Measurements from ENCODE around the gene CDC42EP2.

CDC42EP2 gene

DNA sequence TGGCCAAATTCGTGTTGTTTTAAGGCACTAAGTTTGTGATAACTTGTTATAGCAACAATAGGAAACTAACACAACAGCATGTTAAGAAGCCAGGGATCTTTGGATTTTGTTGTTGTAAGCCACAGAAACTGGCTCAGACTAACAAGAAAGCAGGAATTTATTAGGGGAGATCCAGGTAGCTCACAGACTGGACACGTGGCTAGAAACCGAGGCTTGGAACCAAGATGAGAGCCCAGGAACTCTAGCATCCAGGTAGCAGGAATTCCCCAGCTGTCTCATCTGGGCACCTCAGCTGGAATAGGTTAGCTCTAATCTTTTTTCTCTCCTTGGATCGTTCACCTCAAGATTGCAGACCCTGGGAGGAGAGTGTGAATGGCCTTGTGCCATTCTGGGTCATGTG lies 28.0 kb upstream of the CDC42EP2 start:
- Histone ChIP-seq H3K36me3 (ENCODE audit: low read length) (peaks cover 19% of the 10 kb centered on the region), H3K9me2 (replicated peaks; ENCODE audit: insufficient read depth, low read length) (no peaks in the 10 kb centered on the region), H3K27ac (ENCODE audit: low read depth, low read length) (no peak overlapping the region), H3K4me2 (ENCODE audit: low read depth, low read length, poor library complexity, severe bottlenecking) (no peak overlapping the region), H3K9me3 (ENCODE audit: insufficient read depth, low read length) (no peaks in the 10 kb centered on the region), H3K9ac (ENCODE audit: low read length) (no peak overlapping the region), H4K20me1 (ENCODE audit: low read depth, low read length) (no peaks in the 10 kb centered on the region), H3F3A (ENCODE audit: insufficient read depth) (no peaks in the 10 kb centered on the region), H3K27me3 (ENCODE audit: low read length) (no peaks in the 10 kb centered on the region), H3K79me2 (ENCODE audit: insufficient read depth, low read length) (no peaks in the 10 kb centered on the region), H2AFZ (ENCODE audit: low read depth, low read length, severe bottlenecking) (no peak overlapping the region), H3K4me3 (ENCODE audit: insufficient read depth, low read length, poor library complexity, severe bottlenecking) (no peak overlapping the region)
- no peak for TF ChIP-seq EZH2phosphoT487 (conservative IDR thresholded peaks at IDR 0.05; ENCODE audit: low read length)
- TF ChIP-seq, protein P1, sequence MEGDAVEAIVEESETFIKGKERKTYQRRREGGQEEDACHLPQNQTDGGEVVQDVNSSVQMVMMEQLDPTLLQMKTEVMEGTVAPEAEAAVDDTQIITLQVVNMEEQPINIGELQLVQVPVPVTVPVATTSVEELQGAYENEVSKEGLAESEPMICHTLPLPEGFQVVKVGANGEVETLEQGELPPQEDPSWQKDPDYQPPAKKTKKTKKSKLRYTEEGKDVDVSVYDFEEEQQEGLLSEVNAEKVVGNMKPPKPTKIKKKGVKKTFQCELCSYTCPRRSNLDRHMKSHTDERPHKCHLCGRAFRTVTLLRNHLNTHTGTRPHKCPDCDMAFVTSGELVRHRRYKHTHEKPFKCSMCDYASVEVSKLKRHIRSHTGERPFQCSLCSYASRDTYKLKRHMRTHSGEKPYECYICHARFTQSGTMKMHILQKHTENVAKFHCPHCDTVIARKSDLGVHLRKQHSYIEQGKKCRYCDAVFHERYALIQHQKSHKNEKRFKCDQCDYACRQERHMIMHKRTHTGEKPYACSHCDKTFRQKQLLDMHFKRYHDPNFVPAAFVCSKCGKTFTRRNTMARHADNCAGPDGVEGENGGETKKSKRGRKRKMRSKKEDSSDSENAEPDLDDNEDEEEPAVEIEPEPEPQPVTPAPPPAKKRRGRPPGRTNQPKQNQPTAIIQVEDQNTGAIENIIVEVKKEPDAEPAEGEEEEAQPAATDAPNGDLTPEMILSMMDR (IDR thresholded peaks at IDR 0.05; ENCODE audit: insufficient read depth, low read length, poor library complexity, severe bottlenecking): no peak

DNA sequence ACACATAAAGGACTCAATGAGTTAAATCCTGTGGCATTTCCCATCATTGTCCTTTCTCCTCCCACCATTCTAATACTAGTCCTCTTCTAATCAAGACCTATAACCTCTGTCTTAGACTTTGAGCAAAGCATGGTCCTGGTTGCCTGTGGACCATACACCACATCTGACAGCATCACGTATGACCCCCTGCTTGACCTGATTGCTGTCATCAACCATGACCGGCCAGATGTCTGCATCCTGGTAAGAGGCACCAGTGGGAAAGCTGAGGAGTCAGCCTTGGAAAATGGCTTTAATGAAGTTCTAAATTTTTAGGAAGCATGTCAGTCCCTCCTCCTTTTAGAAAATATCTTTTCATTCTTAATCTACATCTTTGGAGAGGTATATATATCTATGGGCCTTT lies 27.1 kb upstream of the CDC42EP2 start:
- H3K27me3 ChIP-seq (ENCODE audit: low read length): no peaks in the 10 kb centered on the region
- H3F3A ChIP-seq (ENCODE audit: insufficient read depth): no peaks in the 10 kb centered on the region
- H3K36me3 ChIP-seq (ENCODE audit: low read length): peaks cover 13% of the 10 kb centered on the region; the same call in 1 of the 2 replicates
- no peaks in the 10 kb centered on the region for H3K9me3 ChIP-seq (ENCODE audit: insufficient read depth, low read length)
- H3K4me3 ChIP-seq (ENCODE audit: insufficient read depth, low read length, poor library complexity, severe bottlenecking): no peak overlapping the region
- TF ChIP-seq, protein P1 (IDR thresholded peaks at IDR 0.05; ENCODE audit: insufficient read depth, low read length, poor library complexity, severe bottlenecking): no peak
- no peak for TF ChIP-seq EZH2phosphoT487 (conservative IDR thresholded peaks at IDR 0.05; ENCODE audit: low read length)
- no peak overlapping the region for H3K9ac ChIP-seq (ENCODE audit: low read length)
- H2AFZ ChIP-seq (ENCODE audit: low read depth, low read length, severe bottlenecking): no peak overlapping the region
- no peak overlapping the region for H3K27ac ChIP-seq (ENCODE audit: low read depth, low read length)
- no peaks in the 10 kb centered on the region for H3K9me2 ChIP-seq (replicated peaks; ENCODE audit: insufficient read depth, low read length)
- no peaks in the 10 kb centered on the region for H4K20me1 ChIP-seq (ENCODE audit: low read depth, low read length)
- H3K4me2 ChIP-seq (ENCODE audit: low read depth, low read length, poor library complexity, severe bottlenecking): no peak overlapping the region
- no peaks in the 10 kb centered on the region for H3K79me2 ChIP-seq (ENCODE audit: insufficient read depth, low read length)

DNA sequence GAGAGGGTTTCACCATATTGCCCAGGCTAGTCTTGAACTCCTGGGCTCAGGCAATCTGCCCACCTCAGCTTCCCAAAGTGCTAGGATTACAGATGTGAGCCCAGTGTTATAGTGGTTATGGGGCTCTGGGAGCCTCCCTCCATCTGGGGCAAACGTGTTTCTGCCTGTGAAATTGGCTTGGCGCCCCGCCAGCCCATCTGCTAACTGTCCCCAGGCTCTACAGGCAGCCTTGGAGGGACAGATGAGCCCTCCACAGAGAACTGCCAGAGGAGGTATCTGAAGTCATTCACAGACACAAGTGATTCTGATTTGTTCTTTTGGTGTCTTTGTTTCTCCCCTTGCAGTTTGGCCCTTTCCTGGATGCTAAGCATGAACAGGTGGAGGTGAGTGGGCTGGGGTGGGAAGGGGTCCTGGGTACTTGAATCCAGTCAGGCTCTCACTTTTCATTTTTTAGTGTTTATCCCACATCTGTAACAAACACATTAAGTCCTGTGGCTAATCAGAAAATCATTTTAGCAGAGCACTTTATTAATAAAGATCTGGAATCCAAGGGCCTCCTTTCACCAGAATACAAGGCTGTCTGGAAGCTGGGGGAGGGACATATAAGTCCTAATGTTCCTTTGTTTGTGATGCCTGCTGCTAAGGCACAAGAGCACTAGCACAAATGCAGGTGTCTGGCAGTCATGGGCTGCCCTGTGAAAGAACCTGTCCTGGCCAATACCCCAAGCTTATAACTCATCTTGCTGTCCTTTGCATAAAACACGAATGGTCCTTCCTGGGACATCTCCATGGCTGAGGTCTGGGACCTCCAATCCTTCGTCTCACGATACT lies 25.7 kb upstream of the CDC42EP2 start:
- TF ChIP-seq, protein P1 (IDR thresholded peaks at IDR 0.05; ENCODE audit: insufficient read depth, low read length, poor library complexity, severe bottlenecking): no peak
- H3K27ac ChIP-seq (ENCODE audit: low read depth, low read length): no peak overlapping the region
- H3K9me3 ChIP-seq (ENCODE audit: insufficient read depth, low read length): no peaks in the 10 kb centered on the region

More for the DNA sequence above, 25.7 kb upstream of the CDC42EP2 start:
- Histone ChIP-seq H3K4me2 (ENCODE audit: low read depth, low read length, poor library complexity, severe bottlenecking) (no peak overlapping the region), H2AFZ (ENCODE audit: low read depth, low read length, severe bottlenecking) (no peak overlapping the region), H3K9me2 (replicated peaks; ENCODE audit: insufficient read depth, low read length) (no peaks in the 10 kb centered on the region), H3K9ac (ENCODE audit: low read length) (no peak overlapping the region), H3K4me3 (ENCODE audit: insufficient read depth, low read length, poor library complexity, severe bottlenecking) (no peak overlapping the region), H3K36me3 (ENCODE audit: low read length) (peaks cover 11% of the 10 kb centered on the region; the same call in 1 of the 2 replicates), H3K79me2 (ENCODE audit: insufficient read depth, low read length) (no peaks in the 10 kb centered on the region), H3F3A (ENCODE audit: insufficient read depth) (no peaks in the 10 kb centered on the region), H3K27me3 (ENCODE audit: low read length) (no peaks in the 10 kb centered on the region), H4K20me1 (ENCODE audit: low read depth, low read length) (no peaks in the 10 kb centered on the region)
